Measurements from ENCODE around the gene TNXB.
"Not testable (repeated sequence)": the region's sequence is repeated elsewhere in the genome, so short reads cannot be mapped to it uniquely, and the experiment has no call there.

Gene TNXB

DNA sequence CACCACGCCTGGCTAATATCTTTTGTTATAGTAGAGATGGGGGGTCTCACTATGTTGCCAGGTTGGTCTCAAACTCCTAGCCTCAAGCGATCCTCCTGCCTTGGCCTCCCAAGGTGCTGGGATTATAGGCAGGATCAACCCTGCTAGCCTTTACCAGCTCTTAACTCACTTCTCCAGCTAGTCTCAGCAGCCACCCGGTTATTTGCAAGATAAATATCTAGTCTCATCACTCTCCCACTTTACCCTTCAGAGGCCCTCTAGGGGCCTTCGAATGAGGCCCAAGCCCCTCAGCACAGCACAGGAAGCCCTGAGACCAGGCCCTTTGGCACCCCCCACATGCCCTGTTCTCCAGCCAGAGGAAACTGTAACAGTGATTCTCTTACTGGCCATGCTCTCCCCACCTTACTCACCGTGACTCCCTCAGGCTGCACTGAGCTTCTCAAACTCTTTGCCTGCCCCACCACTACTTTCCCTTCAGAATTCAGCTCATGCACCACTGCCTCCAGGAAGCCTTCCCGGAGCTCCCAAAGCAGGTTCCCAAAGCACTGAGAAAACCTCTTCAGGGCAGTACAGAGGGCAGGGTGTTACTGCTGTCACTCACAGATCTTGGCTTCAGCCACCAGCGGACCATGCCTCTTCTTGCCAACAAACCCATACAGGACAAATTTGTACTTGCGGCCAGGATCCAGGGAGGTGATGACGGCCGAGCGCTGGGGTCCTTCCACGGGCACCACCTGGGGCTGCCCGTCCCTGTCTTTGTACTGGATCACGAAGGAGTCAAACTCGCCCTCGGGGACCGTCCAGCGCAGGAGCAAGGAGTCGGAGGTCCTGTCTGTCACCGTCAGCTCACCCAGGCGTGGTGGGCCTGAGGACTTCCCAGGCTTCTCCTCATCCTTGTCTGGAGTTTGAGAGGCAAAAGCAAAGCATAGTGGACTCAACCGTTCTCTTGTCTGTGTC lies 25.0 kb downstream of the TNXB start:
- no peak for DNase-seq (ENCODE audit: low read depth)

DNA sequence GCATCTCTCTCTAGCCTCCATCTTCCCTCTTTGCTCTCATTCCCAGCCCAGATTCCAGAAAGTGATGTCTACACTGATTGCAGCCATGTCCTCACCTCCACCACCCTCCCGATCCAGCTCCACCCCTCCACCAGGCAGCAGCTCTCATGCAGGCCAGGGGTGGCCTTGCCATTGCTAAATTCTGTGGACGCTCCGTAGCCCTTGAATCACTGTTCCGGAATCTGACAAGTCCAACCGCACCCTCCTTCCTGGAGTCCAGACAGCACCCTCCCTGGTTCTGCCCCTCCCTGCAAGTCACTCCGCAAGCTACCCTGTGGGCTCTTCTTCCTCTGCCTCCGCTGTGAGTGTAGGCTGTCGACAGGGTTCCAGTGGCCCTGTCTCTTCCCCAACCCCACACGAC lies 26.2 kb downstream of the TNXB start:
- DNase-seq (ENCODE audit: low read depth) = no peak

DNA sequence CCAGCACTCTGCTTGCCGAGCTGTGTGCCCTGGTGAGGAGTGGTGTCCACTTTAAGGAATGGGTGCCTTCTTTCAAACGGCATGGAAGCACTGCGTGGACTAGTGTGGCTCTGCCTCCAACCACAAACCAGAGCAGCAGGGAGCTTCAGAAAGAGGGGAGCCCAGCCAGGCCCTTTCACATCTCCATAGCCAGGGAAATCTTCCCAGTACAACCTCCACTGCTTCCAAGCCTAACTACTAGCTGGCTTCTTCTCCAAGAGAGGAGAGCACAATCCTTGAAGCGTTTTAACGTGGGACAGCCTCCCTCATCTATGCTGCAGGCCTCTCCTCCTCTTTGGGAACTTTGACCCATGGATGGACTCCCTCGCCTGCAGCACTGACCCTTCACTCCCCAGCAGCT lies 26.7 kb downstream of the TNXB start:
- no peak for DNase-seq (ENCODE audit: low read depth)

DNA sequence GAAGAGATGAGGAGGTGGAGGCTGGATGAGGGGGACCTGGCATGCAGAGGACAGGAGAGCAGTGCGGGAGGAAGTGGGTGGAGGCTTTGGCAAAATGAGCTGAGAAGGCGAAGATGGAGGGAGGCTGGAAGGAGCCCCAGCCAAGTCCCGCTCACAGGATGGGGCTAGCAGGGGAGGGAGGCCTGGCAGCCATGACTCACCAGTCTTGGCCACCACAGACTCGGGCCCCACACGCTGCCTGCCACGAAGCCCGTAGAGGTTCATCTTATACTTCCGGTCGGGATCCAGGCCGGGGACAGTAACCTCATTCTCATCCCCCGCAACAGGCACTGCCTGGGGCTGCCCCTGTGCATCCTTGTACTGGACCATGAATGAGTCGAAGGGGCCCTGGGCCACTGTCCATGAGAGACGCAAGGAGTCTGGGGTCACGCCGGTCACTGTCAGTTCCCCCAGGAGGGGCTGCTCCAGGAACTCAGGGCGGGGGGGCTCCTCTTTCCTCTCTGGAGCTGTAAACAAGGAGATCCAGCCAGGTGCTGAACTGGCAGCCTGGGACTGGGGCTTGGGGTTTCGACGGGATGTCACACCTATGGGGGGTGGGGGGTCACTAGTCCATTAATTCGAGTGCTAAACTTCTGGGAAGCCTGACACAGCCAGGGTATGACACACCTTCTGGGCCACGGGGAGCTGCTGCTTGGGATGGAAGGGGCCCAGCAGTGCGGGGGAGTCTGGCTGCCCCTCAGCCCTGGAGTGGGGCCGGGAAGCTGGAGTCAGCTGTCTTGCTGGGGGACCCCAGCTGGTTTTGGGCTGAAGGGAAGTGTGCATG lies 27.8 kb downstream of the TNXB start:
- no peak for DNase-seq (ENCODE audit: low read depth)

DNA sequence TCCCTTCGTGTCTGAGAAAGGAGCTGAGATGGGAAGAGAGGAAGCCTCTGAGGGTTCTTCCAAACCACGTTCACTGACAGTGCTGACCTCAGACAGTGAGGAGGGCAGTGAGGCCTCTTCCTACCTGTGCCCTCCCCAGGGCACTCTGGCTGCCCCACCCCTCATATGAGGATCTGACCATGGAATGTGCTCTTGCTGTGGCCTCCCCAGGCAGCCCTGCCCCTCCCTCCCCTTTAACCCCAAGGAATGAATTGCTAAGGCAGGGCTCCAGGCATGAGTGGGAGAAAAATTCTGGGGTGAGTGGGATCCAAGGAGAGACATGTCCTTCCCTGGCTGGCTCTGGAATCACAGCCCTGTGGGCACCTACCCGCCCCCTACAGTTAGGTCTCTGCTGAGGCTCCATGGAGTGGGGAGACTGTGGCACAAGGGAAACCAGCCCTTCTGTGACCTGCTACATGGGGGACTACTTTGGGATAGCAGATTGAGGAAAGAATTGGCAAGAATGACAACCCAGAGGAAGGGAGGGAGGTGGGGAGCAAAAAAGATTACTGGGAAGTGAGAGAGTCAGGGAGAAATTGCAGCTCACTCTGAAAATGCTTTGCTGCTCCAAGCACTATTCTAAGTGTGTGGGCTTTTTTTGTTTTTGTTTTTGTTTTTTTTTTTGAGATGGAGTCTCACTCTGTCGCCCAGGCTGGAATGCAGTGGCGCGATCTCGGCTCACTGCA lies 29.4 kb downstream of the TNXB start:
- DNase-seq (ENCODE audit: low read depth) = no peak

DNA sequence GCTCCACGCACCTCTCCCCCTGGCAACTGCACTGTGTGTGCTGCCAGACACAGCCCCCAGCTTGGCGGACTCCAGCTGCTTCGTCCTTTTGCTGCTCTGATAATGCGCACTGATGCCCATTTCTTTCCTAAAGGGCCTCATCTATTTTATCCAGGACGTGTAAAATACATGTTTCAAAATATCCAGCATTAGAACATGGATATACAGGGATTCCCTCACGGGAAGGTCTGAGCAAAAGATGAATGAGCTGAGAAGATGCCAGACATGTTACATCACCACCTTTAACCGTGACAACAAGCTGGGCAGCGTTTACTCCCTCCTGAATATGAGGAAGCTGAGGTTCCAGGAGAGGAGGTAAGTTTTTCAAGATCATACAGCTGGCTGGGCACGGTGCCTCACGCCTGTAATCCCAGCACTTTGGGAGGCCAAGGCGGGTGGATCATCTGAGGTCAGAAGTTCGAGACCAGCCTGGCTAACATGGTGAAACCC lies 32.8 kb downstream of the TNXB start:
- no peak for DNase-seq (ENCODE audit: low read depth)

DNA sequence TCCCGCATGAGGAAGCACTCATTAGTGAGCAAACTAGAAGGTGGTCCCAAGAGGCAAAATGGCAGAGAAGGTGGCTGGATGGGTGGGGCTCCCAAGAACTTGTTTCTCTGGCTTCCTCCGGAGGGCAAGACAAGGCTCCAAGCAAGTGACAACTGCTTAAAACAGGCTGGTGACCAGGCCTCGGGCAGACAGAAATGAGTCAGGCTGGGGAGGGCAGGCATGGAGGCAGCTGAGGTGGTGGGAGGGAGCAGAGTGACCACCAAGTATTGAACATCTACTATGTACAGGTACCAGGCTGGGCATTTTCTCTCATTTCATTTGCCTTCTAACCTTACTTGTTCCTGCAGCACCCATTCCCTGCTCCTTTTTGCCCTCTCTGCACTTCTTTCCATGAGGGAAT lies 33.4 kb downstream of the TNXB start:
- no peak for DNase-seq (ENCODE audit: low read depth)

DNA sequence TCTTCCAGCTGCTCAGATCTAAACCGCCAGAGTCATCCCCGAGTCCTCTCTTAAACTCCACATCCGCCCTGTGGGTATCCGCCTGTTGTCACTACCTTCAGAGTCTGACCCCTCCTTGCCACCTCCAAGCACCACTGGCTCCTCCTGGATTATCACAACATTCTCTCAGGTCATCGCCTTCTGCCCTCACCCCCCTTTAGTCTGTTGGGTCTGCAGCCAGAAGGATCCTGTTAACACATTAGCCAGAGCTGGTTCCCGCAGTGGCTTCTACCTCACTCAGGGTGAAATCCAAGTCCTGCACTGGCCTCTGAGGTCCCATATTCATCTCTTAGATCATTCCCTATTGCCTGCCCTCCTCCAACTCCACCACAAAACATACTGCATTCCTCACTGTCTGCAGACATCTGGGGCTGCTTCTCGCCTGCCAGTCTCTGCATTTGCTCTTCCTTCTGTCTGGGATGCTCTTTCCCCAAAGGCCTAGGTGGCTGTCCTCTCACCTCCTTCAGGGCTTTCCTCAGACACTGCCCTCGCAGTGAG lies 34.1 kb downstream of the TNXB start:
- DNase-seq (ENCODE audit: low read depth) = no peak

DNA sequence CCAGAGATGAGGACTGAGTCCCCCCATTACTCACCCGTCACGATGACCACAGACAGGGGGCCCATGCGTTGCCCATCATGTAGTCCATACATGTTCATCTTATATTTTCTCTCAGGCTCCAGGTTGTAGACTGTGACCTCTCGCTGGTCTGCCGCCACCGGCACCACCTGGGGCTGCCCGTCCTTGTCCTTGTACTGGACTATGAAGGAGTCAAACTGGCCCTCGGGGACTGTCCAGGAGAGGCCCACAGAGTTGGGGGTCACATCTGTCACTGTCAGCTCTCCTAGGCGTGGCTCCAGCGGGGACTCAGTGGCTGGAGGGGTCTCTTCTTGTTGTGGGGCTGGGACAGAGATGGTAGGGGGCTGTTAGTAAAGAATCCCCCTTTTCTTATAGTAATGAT lies 35.5 kb downstream of the TNXB start:
- no peak for DNase-seq (ENCODE audit: low read depth)

DNA sequence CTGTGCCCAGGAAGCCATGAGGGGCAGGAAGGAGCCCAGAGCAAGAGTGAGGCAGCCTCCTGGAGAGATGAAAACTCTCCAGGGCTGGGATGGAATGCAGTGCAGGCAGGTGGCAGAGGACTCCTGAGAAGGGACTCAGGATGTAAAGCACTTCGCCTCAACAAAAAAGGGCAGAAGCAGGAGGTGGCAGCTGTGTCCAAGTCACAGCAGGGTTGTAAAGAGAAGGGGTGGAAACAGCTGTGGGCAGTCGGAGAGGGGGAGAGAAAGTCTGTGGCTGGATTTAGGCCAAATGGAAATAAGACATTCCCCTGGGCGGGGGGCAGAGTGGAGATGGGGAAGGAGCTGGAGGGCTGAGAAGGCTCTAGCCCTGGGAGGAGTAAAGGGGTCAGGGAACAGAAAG lies 36.0 kb downstream of the TNXB start:
- DNase-seq (ENCODE audit: low read depth) = no peak

DNA sequence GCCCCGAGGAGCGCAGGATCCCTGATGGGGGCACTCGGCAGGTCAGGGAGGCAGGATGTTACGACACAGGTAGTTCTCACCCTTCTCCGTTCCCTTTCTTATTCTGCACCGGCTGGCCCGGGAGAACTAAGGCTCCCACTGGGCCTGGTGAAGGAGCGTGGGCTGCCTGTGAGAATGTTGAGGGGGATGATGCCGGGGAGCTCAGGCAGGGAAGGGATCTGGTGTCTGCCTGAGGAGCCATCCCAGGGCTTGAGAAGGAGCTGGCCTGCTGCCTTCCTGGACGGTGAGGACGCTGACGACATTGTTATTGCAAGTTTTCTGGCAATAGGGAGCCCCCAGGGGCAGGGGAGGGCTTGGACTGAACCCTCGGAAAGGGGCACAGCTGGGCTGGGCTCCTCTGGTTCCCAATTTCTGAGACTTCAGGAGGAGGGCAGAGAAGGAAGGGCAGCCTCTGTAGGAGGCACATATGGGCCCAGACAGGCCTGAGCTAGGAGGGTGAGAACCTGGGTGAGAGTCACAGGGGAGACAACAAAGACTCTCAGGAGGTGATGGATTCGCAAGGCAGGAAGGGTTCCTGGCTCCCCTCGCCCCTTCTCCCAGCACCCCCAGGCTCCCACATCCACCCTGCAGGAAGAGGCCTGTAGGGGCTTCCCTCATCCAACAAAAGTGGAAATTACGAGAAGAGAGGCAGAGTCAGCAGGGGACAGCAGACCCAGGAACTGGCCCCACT lies 38.2 kb downstream of the TNXB start:
- DNase-seq (ENCODE audit: low read depth) = no peak

DNA sequence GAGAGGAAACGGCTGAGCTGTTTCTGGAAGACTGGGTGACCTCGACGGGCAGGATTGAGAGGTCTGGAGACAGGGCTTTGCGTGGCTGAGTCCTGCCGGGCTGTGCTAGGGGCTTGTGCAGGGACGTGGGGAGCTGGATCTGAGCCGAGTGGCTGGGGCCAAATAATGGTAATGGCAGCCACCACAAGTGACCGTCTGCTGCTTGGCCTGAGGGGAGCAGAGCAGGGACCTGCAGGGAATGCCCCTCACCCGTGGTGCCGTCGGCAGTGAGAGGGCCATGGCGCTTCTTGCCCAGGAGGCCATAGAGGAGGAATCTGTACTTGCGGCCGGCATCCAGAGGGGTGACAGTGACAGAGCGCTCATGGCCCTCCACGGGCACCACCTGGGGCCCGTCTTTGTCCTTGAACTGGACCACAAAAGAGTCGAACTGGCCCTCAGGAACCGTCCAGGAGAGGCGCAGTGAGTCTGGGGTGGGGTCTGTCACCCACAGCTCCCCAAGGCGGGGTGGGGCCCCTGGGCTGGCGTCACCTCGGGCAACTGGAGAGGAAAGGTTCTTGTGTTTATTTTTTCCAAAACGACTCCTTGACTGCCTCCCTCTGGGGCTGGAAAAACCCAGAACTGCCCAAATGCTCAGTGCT lies 39.1 kb downstream of the TNXB start:
- no peak for DNase-seq (ENCODE audit: low read depth)

DNA sequence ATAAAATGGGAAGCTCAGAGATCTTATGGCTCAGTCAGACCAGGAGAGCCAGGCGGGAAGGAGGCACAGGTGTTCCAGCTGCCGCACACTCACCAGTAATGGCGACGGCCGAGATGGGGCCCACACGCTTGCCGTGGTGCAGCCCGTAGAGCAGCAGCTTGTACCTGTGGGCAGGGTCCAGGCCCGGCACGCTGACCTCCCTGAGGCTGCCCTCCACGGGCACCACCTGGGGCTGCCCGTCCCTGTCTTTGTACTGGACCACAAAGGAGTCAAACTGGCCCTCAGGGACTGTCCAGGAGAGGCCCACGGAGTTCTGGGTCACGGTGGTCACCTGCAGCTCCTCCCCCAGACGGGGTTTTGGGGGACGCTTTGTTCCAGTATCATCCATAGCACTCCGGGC lies 39.7 kb downstream of the TNXB start:
- DNase-seq (ENCODE audit: low read depth) = no peak

DNA sequence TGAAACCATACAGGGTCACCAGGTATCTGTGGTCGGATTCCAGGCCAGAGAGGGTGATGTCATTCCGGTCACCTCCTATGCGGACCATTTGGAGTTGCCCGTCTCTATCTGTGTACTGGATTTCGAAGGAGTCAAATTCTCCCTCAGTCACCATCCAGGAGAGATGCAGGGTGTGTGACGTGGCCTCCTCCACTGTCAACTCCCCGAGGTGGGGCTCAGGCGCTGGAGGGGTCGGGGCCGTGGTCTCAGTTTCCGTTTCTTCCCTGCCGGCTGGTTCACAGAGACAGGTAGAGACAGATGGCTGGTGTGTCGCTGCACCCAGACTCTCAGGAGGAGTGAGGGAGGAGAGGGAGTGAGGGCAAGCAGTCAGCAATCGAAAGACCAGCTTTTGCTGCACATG lies 40.3 kb downstream of the TNXB start:
- DNase-seq (ENCODE audit: low read depth) = no peak

DNA sequence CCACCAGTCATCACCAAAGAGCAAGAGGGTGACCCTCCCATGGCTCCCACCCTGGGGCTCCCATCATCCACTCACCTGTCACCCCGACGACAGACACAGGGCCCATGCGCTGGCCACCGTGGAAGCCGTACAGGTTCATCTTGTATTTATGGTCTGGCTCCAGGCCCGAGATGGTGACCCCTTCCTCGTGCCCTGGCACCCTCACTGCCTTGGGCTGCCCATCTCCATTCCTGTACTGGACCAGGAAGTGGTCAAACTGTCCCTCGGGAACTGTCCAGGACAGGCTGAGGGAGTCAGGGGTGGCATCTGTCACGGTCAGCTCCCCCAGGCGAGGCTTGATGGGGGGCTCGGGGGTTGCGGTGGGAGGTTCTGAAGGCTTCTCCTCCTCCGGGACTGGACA lies 40.8 kb downstream of the TNXB start:
- DNase-seq (ENCODE audit: low read depth) = not testable (repeated sequence)

DNA sequence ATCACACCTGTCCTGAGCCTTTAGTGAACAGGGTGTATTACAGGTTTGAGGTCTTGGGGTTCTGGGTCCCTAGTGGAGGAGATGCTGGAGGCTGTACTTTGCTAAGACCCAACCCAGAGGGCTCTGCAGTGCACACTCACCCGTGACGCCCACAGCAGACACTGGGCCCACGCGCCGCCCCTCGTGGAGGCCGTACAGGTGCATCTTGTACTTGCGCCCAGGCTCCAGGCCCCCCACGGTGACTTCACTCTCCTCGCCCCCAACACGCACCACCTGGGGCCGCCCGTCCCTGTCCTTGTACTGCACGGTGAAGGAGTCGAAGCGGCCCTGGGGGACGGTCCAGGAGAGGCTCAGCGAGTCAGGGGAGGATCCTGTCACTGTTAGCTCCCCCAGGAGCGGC lies 41.6 kb downstream of the TNXB start:
- DNase-seq (ENCODE audit: low read depth) = not testable (repeated sequence)

DNA sequence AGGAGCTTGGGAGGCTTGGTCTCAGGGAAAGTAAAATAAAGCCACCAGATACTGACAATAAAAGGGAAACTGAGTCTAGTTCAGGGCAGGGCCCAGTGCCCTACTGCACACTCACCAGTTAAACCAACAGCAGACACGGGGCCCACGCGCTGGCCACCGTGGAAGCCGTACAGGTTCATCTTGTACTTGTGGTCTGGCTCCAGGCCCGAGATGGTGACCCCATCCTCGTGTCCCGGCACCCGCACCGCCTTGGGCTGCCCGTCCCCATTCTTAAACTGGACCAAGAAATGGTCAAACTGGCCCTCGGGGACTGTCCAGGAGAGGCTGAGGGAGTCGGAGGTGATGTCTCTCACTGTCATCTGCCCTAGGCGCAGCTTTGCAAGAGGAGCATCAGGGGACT lies 44.4 kb downstream of the TNXB start:
- no peak for DNase-seq (ENCODE audit: low read depth)

DNA sequence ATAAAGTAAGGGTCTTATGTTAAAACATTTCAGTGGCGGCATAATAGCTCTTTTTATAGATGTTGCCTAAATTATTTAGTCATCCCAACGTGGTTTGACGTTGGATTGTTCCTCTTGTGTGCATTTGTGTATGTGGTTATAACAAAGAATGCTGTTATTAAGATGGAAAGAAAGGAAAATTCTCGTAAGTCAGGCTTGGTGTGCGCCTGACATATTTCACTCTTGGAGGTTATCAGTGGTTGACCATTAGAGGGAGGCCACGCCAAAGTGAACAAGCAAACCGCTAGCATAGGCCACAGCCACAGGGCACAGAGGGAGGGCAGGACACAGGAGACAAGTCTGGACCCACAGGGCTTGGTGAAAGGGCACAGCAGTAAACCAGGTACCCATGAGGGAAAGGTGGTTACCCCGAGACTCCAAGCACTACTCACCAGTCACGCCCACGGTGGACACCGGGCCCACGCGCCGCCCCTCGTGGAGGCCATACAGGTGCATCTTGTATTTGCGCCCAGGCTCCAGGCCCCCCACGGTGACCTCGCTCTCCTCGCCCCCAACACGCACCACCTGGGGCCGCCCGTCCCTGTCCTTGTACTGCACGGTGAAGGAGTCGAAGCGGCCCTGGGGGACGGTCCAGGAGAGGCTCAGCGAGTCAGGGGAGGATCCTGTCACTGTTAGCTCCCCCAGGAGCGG lies 48.0 kb downstream of the TNXB start:
- no peak for DNase-seq (ENCODE audit: low read depth)

DNA sequence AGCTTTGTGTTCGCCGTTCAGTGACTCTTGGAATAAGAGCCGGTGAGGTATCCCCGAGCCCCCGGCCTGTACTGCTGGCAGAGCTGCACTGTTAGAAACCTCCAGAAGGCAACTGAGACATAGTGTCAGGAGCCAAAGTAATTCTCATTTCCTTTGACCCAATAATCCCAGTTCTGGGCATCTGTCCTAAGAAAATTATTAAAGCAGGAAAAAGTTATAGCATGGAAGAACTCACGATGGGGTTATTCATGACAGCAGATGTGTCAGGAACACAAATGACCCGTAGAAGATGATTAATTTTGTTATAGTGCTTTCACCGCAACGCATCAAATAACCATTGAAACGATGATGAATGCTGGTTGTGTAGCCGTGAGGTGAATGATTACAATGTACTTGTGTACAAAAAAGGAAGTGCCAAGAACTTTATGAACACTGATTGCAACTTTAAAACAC lies 50.6 kb downstream of the TNXB start:
- DNase-seq (ENCODE audit: low read depth) = no peak

DNA sequence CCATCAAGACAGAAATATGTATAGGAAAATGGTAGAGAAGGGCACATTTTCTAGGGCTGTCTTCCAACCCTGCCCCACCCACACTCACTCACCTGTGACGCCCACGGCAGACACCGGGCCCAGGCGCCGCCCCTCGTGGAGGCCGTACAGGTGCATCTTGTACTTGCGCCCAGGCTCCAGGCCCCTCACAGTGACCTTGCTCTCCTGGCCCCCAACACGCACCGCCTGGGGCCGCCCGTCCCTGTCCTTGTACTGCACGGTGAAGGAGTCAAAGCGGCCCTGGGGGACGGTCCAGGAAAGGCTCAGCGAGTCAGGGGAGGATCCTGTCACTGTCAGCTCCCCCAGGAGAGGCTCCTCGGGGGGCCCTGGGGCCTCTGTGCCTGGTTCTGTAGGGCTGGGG lies 51.2 kb downstream of the TNXB start:
- no peak for DNase-seq (ENCODE audit: low read depth)
